Left lung (tissue), 10 donors: ENCODE measurements around the gene ZBED1. TPM values are rescaled to one million over a fixed set of nuclear protein-coding genes. Genes with fewer than 3 reads are reported as not detected.

ENCODE experiments used
- ATAC-seq: fragments of 200-7000 bp; cut with Tn5 transposase; one replicate; pipeline ENCODE4 v1.9.1; 2020; ENCODE audit warnings: moderate library complexity
- DNase-seq, 4 donors: peaks; one replicate each; pipeline ENCODE4 v3.0.0-alpha.2; 2013 to 2020
- H3K27ac ChIP-seq, 2 donors: fragments of 200-600 bp; sonication (generic) in 1 of 2; one replicate each; pipeline versions ENCODE4 v1.5.0 to v1.8.0; 2020 to 2021
- H3K27me3 ChIP-seq, 2 donors: fragments of 200-600 bp; sonication (generic) in 1 of 2; one replicate each; pipeline versions ENCODE4 v1.5.0 to v1.8.0; 2020 to 2021
- H3K36me3 ChIP-seq, 2 donors: fragments of 200-600 bp; sonication (generic) in 1 of 2; one replicate each; pipeline versions ENCODE4 v1.5.0 to v1.8.0; 2020 to 2021
- H3K4me1 ChIP-seq, 2 donors: fragments of 200-600 bp; one replicate each; pipeline ENCODE4 v1.8.0; 2021
- H3K4me3 ChIP-seq, 2 donors: fragments of 200-600 bp; sonication (generic) in 1 of 2; one replicate each; pipeline versions ENCODE4 v1.5.0 to v1.8.0; 2020 to 2021; ENCODE audit warnings: mild to moderate bottlenecking in 1 of 2
- H3K9me3 ChIP-seq, 2 donors: fragments of 200-600 bp; sonication (generic) in 1 of 2; one replicate each; pipeline versions ENCODE4 v1.5.0 to v1.8.0; 2020 to 2021
- intact Hi-C, 2 donors: fragments of 100-400 bp; cut with DNase I; formaldehyde crosslinking; loops; one replicate each; pipeline versions ENCODE4 v1.11.2 to v1.14.2; 2022
- polyA plus RNA-seq, 6 donors: library from polyadenylated mRNA; unstranded; fragments of 120-200 nt; gene quantifications; one replicate each; pipeline ENCODE4 v1.2.1, GENCODE V29; 2013; ENCODE audit not compliant: insufficient read length in 6 of 6
- total RNA-seq, 2 donors: library from RNA; stranded (reverse); fragmentation: NEBNext Ultra II Directional; extraction: Animal tissue kit (Norgen Biotek cat#: 25700); gene quantifications; one replicate each; pipeline ENCODE4 v1.2.1, GENCODE V29; 2021
- TF ChIP-seq, protein P1 (sequence below), 2 donors: fragments of 200-600 bp; sonication (generic) in 1 of 2; IDR thresholded peaks; one replicate each; pipeline versions ENCODE4 v1.5.0 to v1.8.0; 2021; ENCODE audit warnings: antibody characterized with exemption in 2 of 2
- donor health status: DM: no; HTN: yes; CAD: no.
- donor health status: DM: no; HTN: no; CAD: no.

The ZBED1 gene
- total and polyA plus RNA-seq, 8 donors: 26.1 to 40.2 (median 31.1) TPM

- ATAC-seq: no peak
- Histone ChIP-seq H3K4me3 (no peak overlapping the region), H3K4me1 (no peaks in the 10 kb centered on the region), H3K36me3 (peaks cover 0 to 69% of the 10 kb centered on the region in 2 donors), H3K27me3 (no peaks in the 10 kb centered on the region), H3K9me3 (no peaks in the 10 kb centered on the region), H3K27ac (no peak overlapping the region)
- TF ChIP-seq, protein P1, sequence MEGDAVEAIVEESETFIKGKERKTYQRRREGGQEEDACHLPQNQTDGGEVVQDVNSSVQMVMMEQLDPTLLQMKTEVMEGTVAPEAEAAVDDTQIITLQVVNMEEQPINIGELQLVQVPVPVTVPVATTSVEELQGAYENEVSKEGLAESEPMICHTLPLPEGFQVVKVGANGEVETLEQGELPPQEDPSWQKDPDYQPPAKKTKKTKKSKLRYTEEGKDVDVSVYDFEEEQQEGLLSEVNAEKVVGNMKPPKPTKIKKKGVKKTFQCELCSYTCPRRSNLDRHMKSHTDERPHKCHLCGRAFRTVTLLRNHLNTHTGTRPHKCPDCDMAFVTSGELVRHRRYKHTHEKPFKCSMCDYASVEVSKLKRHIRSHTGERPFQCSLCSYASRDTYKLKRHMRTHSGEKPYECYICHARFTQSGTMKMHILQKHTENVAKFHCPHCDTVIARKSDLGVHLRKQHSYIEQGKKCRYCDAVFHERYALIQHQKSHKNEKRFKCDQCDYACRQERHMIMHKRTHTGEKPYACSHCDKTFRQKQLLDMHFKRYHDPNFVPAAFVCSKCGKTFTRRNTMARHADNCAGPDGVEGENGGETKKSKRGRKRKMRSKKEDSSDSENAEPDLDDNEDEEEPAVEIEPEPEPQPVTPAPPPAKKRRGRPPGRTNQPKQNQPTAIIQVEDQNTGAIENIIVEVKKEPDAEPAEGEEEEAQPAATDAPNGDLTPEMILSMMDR (IDR thresholded peaks at IDR 0.05): no peak
- DNase-seq: no peak
- intact Hi-C loops: no loop called here
Observed at GRCh38 chrX:2489446-2490445, 11.0 kb downstream of the ZBED1 start.

GRCh38 chrX:2488621-2489285 lies 12.0 kb downstream of the ZBED1 start:
- intact Hi-C loops: no loop called here
- ATAC-seq: no peak
- no peak for DNase-seq
- TF ChIP-seq, protein P1 (IDR thresholded peaks at IDR 0.05): no peak
- Histone ChIP-seq H3K27me3 (no peaks in the 10 kb centered on the region), H3K36me3 (peaks cover 0 to 69% of the 10 kb centered on the region in 2 donors), H3K4me1 (no peaks in the 10 kb centered on the region), H3K9me3 (no peaks in the 10 kb centered on the region), H3K27ac (no peak overlapping the region), H3K4me3 (no peak overlapping the region)

DNA sequence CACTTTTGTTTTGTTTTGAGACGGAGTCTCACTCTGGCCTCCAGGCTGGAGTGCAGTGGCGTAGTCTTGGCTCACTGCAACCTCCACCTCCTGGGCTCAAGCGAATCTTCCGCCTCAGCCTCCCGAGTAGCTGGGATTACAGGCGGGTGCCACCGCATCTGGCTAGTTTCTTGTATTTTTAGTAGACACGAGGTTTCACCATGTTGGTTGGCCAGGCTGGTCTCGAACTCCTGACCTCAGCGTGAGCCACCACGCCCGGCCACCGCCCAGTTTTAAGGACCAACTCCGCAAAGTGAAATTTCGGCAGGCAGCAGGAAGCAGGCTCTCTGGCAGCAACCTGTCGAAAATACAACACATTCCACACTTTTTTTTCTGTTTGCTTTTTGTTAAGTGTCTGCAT lies 13.4 kb downstream of the ZBED1 start:
- Histone ChIP-seq H3K27me3 (no peaks in the 10 kb centered on the region), H3K27ac (no peak overlapping the region), H3K4me1 (no peaks in the 10 kb centered on the region), H3K4me3 (no peak overlapping the region), H3K9me3 (no peaks in the 10 kb centered on the region), H3K36me3 (peaks cover 0 to 66% of the 10 kb centered on the region in 2 donors)
- ATAC-seq (no peak), DNase-seq (no peak)
- TF ChIP-seq, protein P1 (IDR thresholded peaks at IDR 0.05): no peak
- intact Hi-C loops: no loop called here

DNA sequence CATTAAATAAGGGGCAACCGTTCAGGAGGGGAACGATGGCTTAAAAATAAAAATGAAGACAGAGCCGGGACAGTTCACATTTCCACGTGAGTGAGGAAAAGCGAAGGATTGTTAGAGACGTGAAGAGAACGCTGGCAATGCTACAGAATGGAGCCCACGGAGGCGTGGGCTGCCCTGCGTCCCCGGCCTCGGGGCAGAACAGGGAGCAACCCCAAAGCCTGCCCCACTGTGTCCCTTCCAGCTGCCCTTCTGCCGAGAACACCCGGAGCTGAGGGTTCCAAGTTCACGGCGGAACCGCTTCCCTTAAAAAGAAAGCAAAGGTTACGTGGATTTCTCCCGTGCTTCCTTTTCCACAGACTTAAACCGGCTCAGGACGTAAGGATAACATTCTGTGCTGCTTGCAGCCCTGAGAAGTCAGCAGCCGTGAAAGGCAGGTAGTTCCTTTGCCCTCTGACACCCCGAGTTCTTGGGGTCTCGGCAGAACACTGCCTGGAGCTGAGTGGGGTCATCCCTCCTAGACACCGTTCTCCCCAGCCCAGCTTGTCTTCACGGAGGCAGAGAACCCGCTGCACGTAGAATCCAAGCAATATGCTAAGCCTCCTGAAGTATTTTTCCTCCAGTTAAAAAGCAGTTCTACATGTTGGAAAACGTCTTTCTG lies 14.2 kb downstream of the ZBED1 start:
- intact Hi-C loops: no loop called here
- peaks cover 0 to 59% of the 10 kb centered on the region in 2 donors for H3K36me3 ChIP-seq
- H3K4me1 ChIP-seq: no peaks in the 10 kb centered on the region
- H3K4me3 ChIP-seq: no peak overlapping the region
- TF ChIP-seq, protein P1 (IDR thresholded peaks at IDR 0.05): no peak
- H3K27me3 ChIP-seq: no peaks in the 10 kb centered on the region
- no peak overlapping the region for H3K27ac ChIP-seq
- no peaks in the 10 kb centered on the region for H3K9me3 ChIP-seq
- DNase-seq (no peak), ATAC-seq (no peak)
